GM21717 (cell line): Measurements from ENCODE around the gene NSMCE1.
"Not testable (repeated sequence)": the region's sequence is repeated elsewhere in the genome, so short reads cannot be mapped to it uniquely, and the experiment has no call there.

Experiments used
- ATAC-seq: cut with Tn5 transposase; IDR thresholded peaks from one replicate; pipeline ENCODE4 v1.9.1; 2021; ENCODE audit warnings: mild to moderate bottlenecking, moderate library complexity; ENCODE audit not compliant: unreplicated experiment

NSMCE1 gene

GRCh38 chr16:27303256-27304100, 34.9 kb upstream of the NSMCE1 start:
- ATAC-seq: no peak

- ATAC-seq: no peak
These were observed 33.6 kb upstream of the NSMCE1 start for GRCh38 chr16:27302126-27302525.

GRCh38 chr16:27301236-27301861, 32.8 kb upstream of the NSMCE1 start:
- no peak for ATAC-seq

- ATAC-seq: no peak
These were observed 29.6 kb upstream of the NSMCE1 start for GRCh38 chr16:27298132-27298531.

DNA sequence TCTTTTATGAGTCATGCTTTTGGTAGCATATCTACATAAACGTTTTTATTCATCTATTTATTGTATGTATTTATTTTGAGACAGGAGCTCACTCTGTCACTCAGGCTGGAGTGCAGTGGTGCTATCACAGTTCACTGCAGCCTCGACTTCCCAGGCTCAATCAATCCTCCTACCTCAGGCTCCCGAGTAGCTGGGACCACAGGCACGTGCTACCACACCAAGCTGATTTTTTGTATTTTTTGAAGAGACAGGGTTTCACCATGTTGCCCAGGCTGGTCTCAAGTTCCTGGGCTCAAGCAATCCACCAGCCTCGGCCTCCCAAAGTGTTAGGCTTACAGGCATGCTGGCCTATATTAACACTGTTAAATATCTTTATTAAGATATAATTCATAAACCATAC, 24.8 kb upstream of the NSMCE1 start:
- ATAC-seq: no peak

DNA sequence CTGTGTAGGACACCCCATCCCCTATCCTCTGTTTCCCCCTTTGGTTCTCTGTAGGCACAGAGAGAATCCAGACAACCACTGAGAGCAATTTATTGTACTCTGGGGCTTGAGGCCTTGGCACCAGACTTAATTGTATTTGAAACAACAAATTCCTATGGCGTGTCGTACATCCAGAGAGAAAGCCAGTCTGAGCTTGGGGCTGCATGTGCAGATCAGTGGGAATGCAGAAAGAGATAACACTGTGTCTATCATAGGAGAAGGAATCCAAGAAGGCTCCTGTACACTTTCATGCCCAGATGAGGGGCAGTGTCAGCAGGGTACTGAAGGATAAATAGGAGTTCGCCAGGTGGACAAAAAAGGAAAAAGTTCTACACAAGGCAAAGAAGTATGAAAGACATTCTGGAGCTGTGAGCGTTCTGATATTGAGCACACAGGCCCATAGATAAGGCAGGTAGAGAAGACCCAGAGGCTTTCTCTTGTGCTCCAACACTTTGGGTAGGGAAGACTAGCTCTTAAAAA, 23.2 kb upstream of the NSMCE1 start:
- ATAC-seq: no peak

- no peak for ATAC-seq
These were observed 22.5 kb upstream of the NSMCE1 start for GRCh38 chr16:27291106-27291505.

- no peak for ATAC-seq
These were observed 22.0 kb upstream of the NSMCE1 start for GRCh38 chr16:27290562-27290961.

DNA sequence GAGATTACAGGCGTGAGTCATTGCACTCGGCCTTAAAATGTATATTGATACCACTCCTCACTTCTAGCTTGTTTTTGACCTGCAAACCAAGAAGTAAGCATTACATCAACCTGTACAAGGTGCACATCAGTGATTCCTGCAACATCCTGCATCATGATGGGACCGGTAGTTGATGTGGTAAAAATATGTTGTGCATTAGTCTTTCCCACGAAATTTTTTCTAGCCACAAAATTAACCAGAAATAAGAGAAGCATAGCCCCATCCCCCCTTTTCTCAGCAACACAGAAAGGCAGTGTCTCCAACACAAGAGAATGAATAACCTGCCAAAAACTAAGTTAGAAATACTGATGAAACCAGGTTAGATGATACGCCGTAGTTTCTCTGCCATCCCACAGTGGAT, 21.1 kb upstream of the NSMCE1 start:
- no peak for ATAC-seq

GRCh38 chr16:27288313-27288712, 19.7 kb upstream of the NSMCE1 start:
- ATAC-seq: not testable (repeated sequence)

DNA sequence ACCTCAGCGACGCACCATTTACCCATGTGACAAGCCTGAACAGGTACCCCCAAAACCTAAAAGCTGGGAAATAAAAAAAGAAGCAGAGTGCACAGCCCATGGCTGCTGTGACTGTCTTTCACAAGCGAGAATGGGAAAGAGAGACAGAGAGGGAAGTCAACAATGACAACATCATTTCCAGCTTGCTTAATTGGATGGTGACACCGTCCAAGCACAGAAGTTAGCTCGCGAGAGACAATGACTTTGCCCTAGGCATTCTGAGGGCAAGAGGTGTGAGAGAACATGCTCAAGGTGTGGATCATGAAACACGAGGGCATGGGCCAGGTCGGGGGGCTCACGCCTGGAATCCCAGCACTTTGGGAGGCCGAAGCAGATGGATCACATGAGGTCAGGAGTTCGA, 19.3 kb upstream of the NSMCE1 start:
- ATAC-seq: no peak

GRCh38 chr16:27287051-27287811, 18.7 kb upstream of the NSMCE1 start:
- no peak for ATAC-seq

DNA sequence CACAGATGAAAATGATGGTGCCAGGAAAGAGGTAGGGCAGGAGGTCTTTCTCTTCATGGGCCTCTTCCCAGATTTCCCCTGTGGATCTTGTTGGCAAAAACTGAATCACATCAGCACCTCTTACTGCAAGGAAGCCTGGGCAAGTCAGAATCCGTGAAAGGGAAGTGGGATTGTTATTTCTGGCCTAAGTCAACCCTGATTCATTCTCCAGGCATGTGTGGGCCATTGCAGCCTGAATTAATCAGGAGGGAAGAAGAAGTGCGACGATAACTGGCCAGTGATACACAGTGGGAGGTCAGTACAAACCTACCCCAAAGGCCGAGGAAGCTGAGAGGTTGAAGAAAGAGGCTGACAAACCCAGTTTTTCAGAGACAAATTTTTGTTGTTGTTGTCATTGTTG, 17.9 kb upstream of the NSMCE1 start:
- ATAC-seq: no peak

DNA sequence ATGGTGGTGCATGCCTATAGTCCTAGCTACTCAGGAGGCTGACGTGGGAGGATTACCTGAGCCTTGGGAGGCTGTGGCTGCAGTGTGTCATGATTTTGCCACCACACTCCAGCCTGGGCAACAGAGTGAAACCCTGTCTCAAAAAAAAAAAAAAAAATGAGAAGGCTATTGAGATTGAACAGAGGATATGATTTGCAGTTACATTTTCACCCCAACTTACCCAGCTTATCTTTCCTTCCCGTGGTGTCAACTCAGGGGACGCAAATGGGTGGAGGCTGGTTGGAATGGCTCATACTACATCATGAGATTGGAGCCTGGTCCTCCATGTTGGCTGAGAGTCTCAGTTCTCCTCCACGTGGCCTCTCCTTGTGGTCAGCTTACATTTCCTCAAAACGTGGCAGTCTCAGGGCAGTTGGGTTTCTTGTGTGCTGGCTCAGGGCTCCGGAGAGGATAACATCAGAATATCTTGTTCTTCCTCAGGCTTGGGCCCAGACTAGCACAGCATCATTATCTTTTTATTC, 17.2 kb upstream of the NSMCE1 start:
- ATAC-seq: no peak

DNA sequence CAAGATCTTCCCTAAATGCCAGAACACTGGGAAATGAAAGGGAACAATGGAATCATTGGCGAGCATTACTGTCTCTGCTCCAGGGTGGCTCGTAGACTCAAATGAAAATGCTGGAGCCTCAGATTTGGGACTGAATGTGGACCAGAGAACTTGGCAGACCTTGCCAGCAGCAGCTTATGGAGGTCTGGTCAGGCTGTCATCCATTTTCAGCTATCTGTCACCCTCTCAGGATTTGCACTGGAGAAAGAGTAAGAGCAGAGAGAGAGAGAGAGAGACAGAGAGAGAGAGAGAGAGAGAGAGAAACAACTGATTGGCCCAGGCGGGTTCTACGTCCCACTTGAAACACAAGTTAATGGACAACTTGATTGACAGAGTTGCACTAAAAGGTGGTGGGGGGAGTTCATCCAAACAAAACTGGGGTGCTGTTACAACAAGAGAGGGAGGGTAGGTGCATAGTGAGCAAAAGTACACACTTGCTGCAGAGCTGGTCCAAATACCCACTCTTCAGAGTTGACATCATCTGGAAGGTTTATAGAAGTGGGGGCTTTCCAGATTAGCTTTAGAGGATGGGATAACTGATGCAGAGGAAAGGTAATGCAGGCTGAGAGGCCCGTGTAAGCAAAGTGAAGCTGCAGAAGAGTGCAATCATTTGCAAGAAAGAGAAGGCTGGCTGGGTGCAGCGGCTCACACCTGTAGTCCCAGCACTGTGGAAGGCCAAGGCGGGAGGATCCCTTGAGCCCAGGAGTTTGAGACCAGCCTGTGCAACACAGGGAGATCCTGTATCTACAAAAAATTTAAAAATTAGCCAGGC, 16.5 kb upstream of the NSMCE1 start:
- ATAC-seq: no peak

- no peak for ATAC-seq
These were observed 12.7 kb upstream of the NSMCE1 start for GRCh38 chr16:27281243-27281642.

DNA sequence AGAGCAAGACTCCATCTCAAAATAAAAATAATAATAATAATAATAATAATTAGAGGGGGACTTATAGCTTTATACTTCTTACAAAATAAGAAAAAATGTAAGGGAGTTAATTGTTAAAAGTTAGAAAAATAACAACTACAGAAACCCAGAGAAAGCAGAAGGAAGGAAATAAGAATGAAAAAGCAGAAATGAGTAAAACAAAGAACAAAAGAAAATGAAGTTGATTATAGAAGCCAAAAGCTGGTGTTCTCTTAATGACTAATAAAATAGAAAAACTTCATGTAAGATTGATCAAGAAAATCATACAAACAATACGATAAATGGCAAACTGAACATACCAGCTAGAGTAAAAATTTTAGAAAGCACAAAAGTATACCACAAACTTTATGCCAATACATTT, 6.8 kb upstream of the NSMCE1 start:
- no peak for ATAC-seq

DNA sequence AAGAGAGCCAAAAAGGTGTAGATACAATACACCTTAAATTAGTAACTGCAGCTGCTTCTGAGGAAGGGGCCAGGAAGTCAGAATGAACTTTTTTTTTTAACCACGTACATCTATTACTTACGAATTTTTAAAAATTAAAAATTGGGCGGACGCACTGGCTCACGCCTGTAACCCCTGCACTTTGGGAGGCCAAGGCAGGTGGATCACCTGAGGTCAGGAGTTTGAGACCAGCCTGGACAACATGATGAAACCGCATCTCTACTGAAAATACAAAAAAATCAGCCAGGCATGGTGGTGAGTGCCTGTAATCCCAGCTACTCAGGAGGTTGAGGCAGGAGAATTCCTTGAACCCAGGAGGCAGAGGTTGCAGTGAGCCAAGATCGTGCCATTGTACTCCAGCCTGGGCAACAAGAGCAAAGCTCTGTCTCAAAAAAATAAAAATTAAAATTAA, 5.9 kb upstream of the NSMCE1 start:
- not testable (repeated sequence) for ATAC-seq

DNA sequence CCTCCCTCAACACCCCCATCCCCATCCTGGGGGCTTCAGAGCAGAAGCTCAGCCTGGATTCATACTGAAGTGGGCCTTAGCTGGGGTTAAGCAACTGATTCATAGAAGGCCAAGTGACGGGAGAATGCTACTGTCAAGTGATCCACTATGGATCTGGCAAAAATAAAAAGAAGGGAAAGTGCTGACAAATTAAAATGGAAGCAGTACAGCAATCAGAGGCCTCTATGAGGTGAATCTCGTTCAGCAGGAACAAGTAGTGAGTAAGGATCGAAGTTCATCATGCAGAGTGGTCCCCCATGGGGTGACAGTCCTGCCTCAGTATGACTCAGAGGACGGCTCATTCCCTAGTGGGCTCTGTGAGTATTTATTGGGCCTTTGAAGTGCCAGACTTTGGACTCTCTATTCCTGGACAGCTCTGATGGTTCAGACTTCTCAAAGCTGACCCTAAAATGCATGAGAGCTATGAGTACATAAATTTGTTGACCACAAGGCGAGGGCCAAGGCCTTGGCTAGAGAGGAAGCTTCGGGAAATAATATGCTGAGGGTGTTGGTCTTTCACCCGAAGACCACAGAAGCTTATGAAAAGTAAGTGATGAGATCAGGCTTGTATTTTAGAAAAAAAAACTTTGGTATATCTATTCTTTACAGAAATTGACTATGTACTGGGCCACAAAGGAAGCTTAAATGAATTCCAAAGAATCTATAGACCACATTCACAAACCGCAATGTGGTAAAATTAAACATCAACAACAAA, 5.3 kb upstream of the NSMCE1 start:
- no peak for ATAC-seq

GRCh38 chr16:27273330-27273669, 4.7 kb upstream of the NSMCE1 start:
- ATAC-seq: no peak
